A549 treated with DMSO at 1 μM for 4 hours (cell line): ENCODE measurements around the gene TNNC2. TPM values are rescaled to one million over a fixed set of nuclear protein-coding genes. Genes with fewer than 3 reads are reported as not detected.

Source experiments
- total RNA-seq: library from RNA; stranded (reverse); fragments of 200-300 nt; extraction: Qiagen RNA extraction; gene quantifications from 5 replicates; pipeline ENCODE4 v1.2.3, GENCODE V29; 2022; ENCODE audit warnings: low read depth

TNNC2 gene
- 0.31 TPM in 1 of 5 replicates, not detected in the others for total RNA-seq

GRCh38 chr20:45827030-45827652, at the start of gene TNNC2:
TSS of gene TNNC2 (minus strand) at chr20:45827312. CDS start at chr20:45827248, 64 bp downstream.

GRCh38 chr20:45857114-45857881, 30.2 kb upstream of the TNNC2 start, which contains the start of the genes ACOT8 and ZSWIM3:
TSS of gene ACOT8 (minus strand) at chr20:45857392. CDS start at chr20:45857315, 77 bp downstream.
TSS of gene ZSWIM3 (plus strand) at chr20:45857614. CDS start at chr20:45857826, 212 bp downstream.

DNA sequence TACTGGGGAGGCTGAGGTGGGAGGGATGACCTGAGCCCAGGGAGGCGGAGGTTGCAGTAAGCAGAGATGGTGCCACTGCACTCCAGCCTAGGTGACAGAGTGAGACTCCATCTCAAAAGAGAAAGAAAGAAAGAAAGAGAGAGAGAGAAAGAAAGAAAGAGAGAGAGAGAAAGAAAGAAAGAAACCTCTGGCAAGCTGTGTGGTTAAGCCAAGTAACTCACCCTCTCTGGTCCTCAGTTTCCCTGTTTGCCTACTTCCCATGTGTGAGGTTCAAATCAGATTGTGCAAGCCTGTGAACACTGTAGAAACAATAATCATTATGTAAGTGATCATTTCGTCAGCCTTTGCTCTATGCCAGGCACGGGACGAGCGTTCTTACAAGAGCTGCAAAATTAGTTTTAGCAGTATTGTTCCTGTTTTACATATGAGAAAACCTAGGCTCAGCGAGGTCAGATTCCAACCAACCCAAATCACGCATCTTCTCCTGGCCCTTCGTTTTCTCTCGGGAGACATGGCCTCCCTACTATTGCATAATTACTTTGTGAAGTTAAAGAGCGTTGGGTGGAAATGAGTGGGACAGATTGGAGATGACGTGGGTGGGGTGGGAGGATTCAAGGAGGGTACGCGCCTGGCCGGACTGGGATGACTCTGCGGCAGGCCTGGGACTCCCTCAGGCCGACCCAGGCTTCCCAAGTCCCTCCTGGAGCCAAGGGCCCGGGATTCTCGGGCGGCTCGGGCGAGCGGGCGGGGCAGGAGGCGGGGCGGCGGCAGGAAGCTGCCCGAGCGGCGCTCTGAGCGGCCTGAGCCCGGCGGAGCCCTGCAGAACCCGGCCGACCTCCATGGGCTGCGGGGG, 6.1 kb upstream of the TNNC2 start, which contains the start of gene SNX21:
Gene SNX21, plus strand, starts transcription at position 770 of the 853 bp plus-strand sequence. CDS start 121 bp downstream, outside the sequence.

DNA sequence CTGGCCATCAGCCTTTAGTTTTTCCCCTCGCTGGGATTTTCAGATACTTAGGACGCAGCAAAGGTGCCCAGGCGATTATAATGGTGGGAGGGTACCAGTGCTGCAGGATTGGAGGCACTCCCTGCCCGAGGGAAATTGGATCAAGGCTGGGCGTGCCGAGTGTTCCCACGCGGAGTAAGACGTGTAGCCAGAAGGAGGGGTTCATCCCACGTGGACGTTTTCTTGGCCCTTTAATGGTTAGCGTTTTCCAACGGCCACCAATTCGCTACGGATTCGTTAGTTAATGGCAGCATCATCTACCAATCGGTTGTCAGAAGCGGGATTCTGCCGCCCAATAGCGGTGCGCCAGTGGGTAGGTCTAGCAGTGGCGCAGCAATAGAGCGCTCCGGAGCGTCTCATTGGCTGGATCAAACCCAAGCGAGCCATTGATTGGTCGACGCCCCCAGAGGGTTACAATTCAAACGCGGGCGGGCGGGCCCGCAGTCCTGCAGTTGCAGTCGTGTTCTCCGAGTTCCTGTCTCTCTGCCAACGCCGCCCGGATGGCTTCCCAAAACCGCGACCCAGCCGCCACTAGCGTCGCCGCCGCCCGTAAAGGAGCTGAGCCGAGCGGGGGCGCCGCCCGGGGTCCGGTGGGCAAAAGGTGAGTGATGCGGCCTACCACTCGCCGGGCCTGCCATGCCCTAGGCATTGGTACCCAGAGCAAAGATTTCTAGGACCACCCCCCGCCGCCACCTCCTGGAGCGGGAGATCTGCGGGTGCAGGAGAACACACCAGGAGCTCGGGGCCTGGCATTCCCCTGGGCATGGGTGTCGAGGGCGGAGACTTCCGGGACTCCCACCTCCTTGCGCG, 14.7 kb downstream of the TNNC2 start, which contains the start of gene UBE2C:
Gene UBE2C, plus strand, starts transcription at position 488 of the 849 bp plus-strand sequence. Its CDS starts 52 bp downstream, at position 540.

Other genes with a start within 250 kb of the TNNC2 start
- not detected in 5 replicates for gene WFDC8, start 248.0 kb downstream of the TNNC2 start, total RNA-seq
- gene WFDC10A, start 197.6 kb downstream of the TNNC2 start, total RNA-seq, result not detected in 5 replicates
- gene WFDC9, start 196.0 kb downstream of the TNNC2 start, total RNA-seq, result not detected in 5 replicates
- not detected in 5 replicates for gene WFDC11, start 157.1 kb downstream of the TNNC2 start, total RNA-seq
- not detected in 5 replicates for gene WFDC13, start 125.3 kb downstream of the TNNC2 start, total RNA-seq
- gene WFDC10B, start 122.3 kb downstream of the TNNC2 start, total RNA-seq, result not detected in 5 replicates
- not detected in 5 replicates for gene SPINT4, start 105.0 kb downstream of the TNNC2 start, total RNA-seq
- 0.23 TPM in 1 of 5 replicates, not detected in the others for gene WFDC3, start 35.4 kb downstream of the TNNC2 start, total RNA-seq
- 30.7 to 37.6 TPM (median 36.3 TPM) in 5 replicates for gene DNTTIP1, start 35.4 kb downstream of the TNNC2 start, total RNA-seq
- gene UBE2C, start 14.7 kb downstream of the TNNC2 start, total RNA-seq, result 225 to 256 TPM (median 248 TPM) in 5 replicates
- gene SNX21, start 6.5 kb upstream of the TNNC2 start, total RNA-seq, result 8.8 to 13.0 TPM (median 11.6 TPM) in 5 replicates
- 18.7 to 21.8 TPM (median 19.5 TPM) in 5 replicates for gene ACOT8, start 30.1 kb upstream of the TNNC2 start, total RNA-seq
- 1.4 to 1.8 TPM (median 1.5 TPM) in 5 replicates for gene ZSWIM3, start 30.3 kb upstream of the TNNC2 start, total RNA-seq
- gene ZSWIM1, start 53.9 kb upstream of the TNNC2 start, total RNA-seq, result 6.2 to 7.6 TPM (median 6.8 TPM) in 5 replicates
- 0.43 to 0.75 TPM (median 0.67 TPM) in 4 of 5 replicates, not detected in the other for gene SPATA25, start 60.3 kb upstream of the TNNC2 start, total RNA-seq
- 0.88 to 1.3 TPM (median 1.2 TPM) in 5 replicates for gene NEURL2, start 63.9 kb upstream of the TNNC2 start, total RNA-seq
- gene CTSA, start 64.0 kb upstream of the TNNC2 start, total RNA-seq, result 101 to 131 TPM (median 116 TPM) in 5 replicates
- 1.4 to 2.1 TPM (median 1.9 TPM) in 5 replicates for gene PLTP, start 84.8 kb upstream of the TNNC2 start, total RNA-seq
- gene PCIF1, start 107.4 kb upstream of the TNNC2 start, total RNA-seq, result 31.8 to 36.3 TPM (median 32.2 TPM) in 5 replicates
- gene ZNF335, start 144.9 kb upstream of the TNNC2 start, total RNA-seq, result 8.4 to 11.2 TPM (median 10.1 TPM) in 5 replicates
- 0.62 to 0.97 TPM (median 0.87 TPM) in 5 replicates for gene MMP9, start 181.6 kb upstream of the TNNC2 start, total RNA-seq
- gene SLC12A5, start 201.9 kb upstream of the TNNC2 start, total RNA-seq, result 11.4 to 17.7 TPM (median 12.1 TPM) in 5 replicates